VCaP (cell line): ENCODE results near the gene LPIN1.

Experiments
- H3K27ac ChIP-seq: fragments of 450-650 bp; 2 replicates; pipeline ENCODE4 v1.5.1; 2017
- TF ChIP-seq, protein P1 (sequence below): fragments of 450-650 bp; conservative IDR thresholded peaks from 2 replicates; pipeline ENCODE4 v1.5.1; 2017; ENCODE audit warnings: mild to moderate bottlenecking, moderate library complexity

Gene LPIN1

GRCh38 chr2:11761259-11761658, 14.8 kb downstream of the LPIN1 start:
- TF ChIP-seq, protein P1, sequence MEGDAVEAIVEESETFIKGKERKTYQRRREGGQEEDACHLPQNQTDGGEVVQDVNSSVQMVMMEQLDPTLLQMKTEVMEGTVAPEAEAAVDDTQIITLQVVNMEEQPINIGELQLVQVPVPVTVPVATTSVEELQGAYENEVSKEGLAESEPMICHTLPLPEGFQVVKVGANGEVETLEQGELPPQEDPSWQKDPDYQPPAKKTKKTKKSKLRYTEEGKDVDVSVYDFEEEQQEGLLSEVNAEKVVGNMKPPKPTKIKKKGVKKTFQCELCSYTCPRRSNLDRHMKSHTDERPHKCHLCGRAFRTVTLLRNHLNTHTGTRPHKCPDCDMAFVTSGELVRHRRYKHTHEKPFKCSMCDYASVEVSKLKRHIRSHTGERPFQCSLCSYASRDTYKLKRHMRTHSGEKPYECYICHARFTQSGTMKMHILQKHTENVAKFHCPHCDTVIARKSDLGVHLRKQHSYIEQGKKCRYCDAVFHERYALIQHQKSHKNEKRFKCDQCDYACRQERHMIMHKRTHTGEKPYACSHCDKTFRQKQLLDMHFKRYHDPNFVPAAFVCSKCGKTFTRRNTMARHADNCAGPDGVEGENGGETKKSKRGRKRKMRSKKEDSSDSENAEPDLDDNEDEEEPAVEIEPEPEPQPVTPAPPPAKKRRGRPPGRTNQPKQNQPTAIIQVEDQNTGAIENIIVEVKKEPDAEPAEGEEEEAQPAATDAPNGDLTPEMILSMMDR: no peak

DNA sequence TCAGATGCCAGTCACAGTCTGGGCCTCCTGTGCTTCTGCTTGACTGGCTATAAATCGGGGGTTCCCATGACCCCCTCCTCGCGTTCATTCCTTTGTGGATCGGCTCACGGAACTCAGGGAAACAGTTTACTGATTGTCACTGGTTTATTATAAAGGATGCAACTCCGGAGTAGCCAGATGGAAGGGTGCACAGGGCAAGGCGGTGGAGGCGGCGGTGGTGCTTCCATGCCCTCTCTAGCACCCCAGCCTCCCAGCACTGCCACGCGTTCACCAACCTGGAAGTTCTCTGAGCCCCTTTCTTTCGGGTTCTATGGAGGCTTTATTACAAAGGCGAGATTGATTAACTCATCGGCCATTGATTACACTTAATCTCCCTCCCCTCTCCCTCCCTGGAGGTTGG, 15.6 kb downstream of the LPIN1 start:
- TF ChIP-seq, protein P1: no peak
- H3K27ac ChIP-seq: no peak overlapping the region

More at GRCh38 chr2:11761259-11761658, 14.8 kb downstream of the LPIN1 start:
- H3K27ac ChIP-seq: peak overlapping the region; percentile 21

- TF ChIP-seq, protein P1: no peak
- 0 out of 2 replicates have a peak overlapping the region, but pooled peaks have one; percentile 35 for H3K27ac ChIP-seq
Observed at GRCh38 chr2:11762799-11763461, 16.5 kb downstream of the LPIN1 start.

GRCh38 chr2:11764359-11764758, 17.9 kb downstream of the LPIN1 start:
- H3K27ac ChIP-seq: peak overlapping the region; percentile 35
- TF ChIP-seq, protein P1: no peak

DNA sequence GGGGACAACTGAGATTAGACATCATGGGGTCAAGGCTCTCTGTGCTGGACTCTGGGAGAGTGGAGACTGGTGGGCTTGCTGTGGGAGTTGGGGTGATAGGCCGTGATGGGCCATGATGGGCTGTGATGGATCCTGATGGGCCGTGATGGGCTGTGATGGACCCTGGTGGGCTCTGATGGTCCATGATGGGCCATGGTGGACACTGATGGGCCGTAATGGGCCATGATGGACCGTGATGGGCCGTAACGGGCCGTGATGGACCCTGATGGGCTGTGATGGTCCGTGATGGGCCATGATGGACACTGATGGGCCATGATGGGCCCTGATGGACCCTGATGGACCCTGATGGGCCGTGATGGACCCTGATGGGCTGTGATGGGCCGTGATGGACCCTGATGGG, 18.5 kb downstream of the LPIN1 start:
- TF ChIP-seq, protein P1: no peak
- H3K27ac ChIP-seq: peak overlapping the region; percentile 35

DNA sequence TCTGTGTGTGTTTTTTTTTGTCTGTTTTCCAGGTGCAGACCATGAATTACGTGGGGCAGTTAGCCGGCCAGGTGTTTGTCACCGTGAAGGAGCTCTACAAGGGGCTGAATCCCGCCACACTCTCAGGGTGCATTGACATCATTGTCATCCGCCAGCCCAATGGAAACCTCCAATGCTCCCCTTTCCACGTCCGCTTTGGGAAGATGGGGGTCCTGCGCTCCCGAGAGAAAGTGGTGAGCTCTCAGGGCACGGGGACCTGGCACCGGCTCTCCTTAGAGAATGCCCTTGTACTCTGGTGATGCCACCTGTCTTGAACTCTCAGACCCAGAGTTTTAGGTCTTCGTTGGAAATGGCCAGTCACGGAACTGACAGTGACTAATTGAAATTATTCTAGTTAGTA, 19.1 kb downstream of the LPIN1 start:
- TF ChIP-seq, protein P1: no peak
- H3K27ac ChIP-seq: no peak overlapping the region

DNA sequence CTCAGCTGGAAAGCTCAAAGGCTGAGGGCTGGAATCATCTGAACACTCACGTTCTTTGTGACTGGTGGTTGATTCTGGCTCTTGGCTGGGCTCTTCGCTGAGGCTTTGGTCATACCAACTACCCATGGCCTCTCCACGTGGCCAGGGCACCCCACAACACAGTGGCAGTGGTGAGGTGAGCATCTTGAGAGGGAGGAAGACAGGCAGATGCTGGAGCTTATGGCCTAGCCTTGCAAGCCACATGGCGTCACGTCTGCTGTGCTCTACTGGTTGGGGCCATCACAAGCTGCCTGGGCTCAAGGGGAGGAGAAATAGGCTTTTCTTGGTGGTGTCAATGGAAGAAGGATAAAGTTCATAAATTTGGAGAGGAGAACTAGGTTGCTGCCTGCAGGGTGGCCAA, 19.6 kb downstream of the LPIN1 start:
- no peak overlapping the region for H3K27ac ChIP-seq
- TF ChIP-seq, protein P1: no peak
